HCT116 (cell line): ENCODE data around the gene AMBP. TPM values are rescaled to one million over a fixed set of nuclear protein-coding genes. Genes with fewer than 3 reads are reported as not detected.

Experiments
- ATAC-seq: fragments of 200-7000 bp; cut with Tn5 transposase; 2 replicates; pipeline ENCODE4 v1.9.1; 2020; ENCODE audit warnings: mild to moderate bottlenecking, moderate library complexity
- BruUV-seq: library from RNA; stranded (reverse); fragments of 400-500 nt; replicated peaks from 2 replicates; lab custom pipeline; 2021; lab: Mats Ljungman, UMichigan
- CTCF ChIA-PET: fragments of 300-600 bp; sonication (Branson Sonifier 250); formaldehyde crosslinking; loops from one replicate; lab custom pipeline; 2021; ENCODE audit warnings: antibody characterized with exemption; lab: Charles Lee
- POLR2A ChIA-PET: fragments of 300-600, 350-600 bp; sonication (Branson Sonifier 250); formaldehyde crosslinking; loops from one replicate; lab custom pipeline; 2021; ENCODE audit warnings: antibody characterized with exemption; lab: Charles Lee
- RAD21 ChIA-PET, 2 experiments: fragments of 300-600 bp; sonication (Branson Sonifier 250); formaldehyde crosslinking; loops; one replicate each; lab custom pipeline; 2023; ENCODE audit warnings: low total read pairs in 2 of 2; ENCODE audit not compliant: uncharacterized antibody in 2 of 2, unreplicated experiment in 2 of 2, low non-redundant PET in 1 of 2; lab: Charles Lee
- DNase-seq: peaks from one replicate; pipeline ENCODE4 v3.0.0-alpha.2; 2010; ENCODE audit warnings: low read depth, low spot score
- H2AFZ ChIP-seq: fragments of 200-600 bp; shearing (Covaris generic), sonication (generic); 2 replicates; pipeline ENCODE4 v1.6.1; 2017; ENCODE audit warnings: low read depth, mixed run types, mixed read lengths, antibody characterized with exemption, low read length; ENCODE audit not compliant: poor library complexity, severe bottlenecking
- H3K27ac ChIP-seq: 2 replicates; pipeline ENCODE4 v1.5.1; 2012; ENCODE audit warnings: low read depth, low read length
- H3K27me3 ChIP-seq: fragments of 200-600 bp; sonication (generic); 2 replicates; pipeline ENCODE4 v1.6.1; 2016; ENCODE audit warnings: mixed run types, low read length, mixed read lengths; ENCODE audit not compliant: insufficient read depth
- H3K36me3 ChIP-seq, 2 experiments: fragments of 200-500 bp in 1 of 2; fragments of 200-600 bp in 1 of 2; sonication (Bioruptor generic) in 1 of 2; sonication (generic) in 1 of 2; 2 replicates each; pipeline versions ENCODE4 v1.5.1 to v1.6.1; 2014 to 2016; ENCODE audit warnings: low read length in 2 of 2, inconsistent platforms in 1 of 2, mixed read lengths in 1 of 2, mixed run types in 1 of 2; ENCODE audit not compliant: insufficient read depth in 2 of 2, control insufficient read depth in 1 of 2
- H3K4me1 ChIP-seq, 2 experiments: fragments of 200-600 bp in 1 of 2; sonication (generic) in 1 of 2; 2 replicates each; pipeline versions ENCODE4 v1.5.1 to v1.6.1; 2012 to 2017; ENCODE audit warnings: low read length in 2 of 2, inconsistent platforms in 1 of 2, mild to moderate bottlenecking in 1 of 2, mixed read lengths in 1 of 2, mixed run types in 1 of 2, moderate library complexity in 1 of 2; ENCODE audit not compliant: insufficient read depth in 2 of 2, control insufficient read depth in 1 of 2
- H3K4me2 ChIP-seq: fragments of 200-600 bp; sonication (generic); 2 replicates; pipeline ENCODE4 v1.6.1; 2017; ENCODE audit warnings: mixed run types, low read length, mixed read lengths
- H3K4me3 ChIP-seq, 2 experiments: fragments of 200-600 bp in 1 of 2; sonication (generic) in 1 of 2; replicated peaks in 1 of 2; 2 replicates each; pipeline ENCODE4 v1.5.1; 2011 to 2016; ENCODE audit warnings: low read length in 2 of 2, control low read depth in 1 of 2, low read depth in 1 of 2, mild to moderate bottlenecking in 1 of 2, mixed read lengths in 1 of 2, mixed run types in 1 of 2
- H3K79me2 ChIP-seq: fragments of 200-600 bp; sonication (generic); 2 replicates; pipeline ENCODE4 v1.6.1; 2017; ENCODE audit warnings: mild to moderate bottlenecking, mixed run types, low read length, moderate library complexity, mixed read lengths; ENCODE audit not compliant: insufficient read depth
- H3K9ac ChIP-seq: fragments of 200-600 bp; sonication (generic); 2 replicates; pipeline ENCODE4 v1.6.1; 2016; ENCODE audit warnings: low read length, mixed read lengths
- H3K9me2 ChIP-seq: fragments of 200-600 bp; sonication (generic), shearing (Covaris generic); 2 replicates; pipeline ENCODE4 v1.6.1; 2017; ENCODE audit warnings: mixed run types, mild to moderate bottlenecking, moderate library complexity; ENCODE audit not compliant: insufficient read depth
- H3K9me3 ChIP-seq, 2 experiments: fragments of 200-500 bp in 1 of 2; fragments of 200-600 bp in 1 of 2; sonication (Bioruptor generic) in 1 of 2; sonication (generic) in 1 of 2; 2 replicates each; pipeline ENCODE4 v1.6.1; 2014 to 2017; ENCODE audit warnings: low read length in 2 of 2, mixed read lengths in 2 of 2, inconsistent platforms in 1 of 2, low read depth in 1 of 2, mild to moderate bottlenecking in 1 of 2, mixed run types in 1 of 2, moderate library complexity in 1 of 2; ENCODE audit not compliant: control insufficient read depth in 1 of 2, insufficient read depth in 1 of 2
- H4K20me1 ChIP-seq: fragments of 200-600 bp; sonication (generic), shearing (Covaris generic); 2 replicates; pipeline ENCODE4 v1.6.1; 2017; ENCODE audit warnings: mixed run types, mild to moderate bottlenecking, moderate library complexity; ENCODE audit not compliant: insufficient read depth
- FOSL1 ChIP-seq: IDR thresholded peaks from 2 replicates; pipeline ENCODE4 v1.6.1; 2012; ENCODE audit warnings: low read depth
- RAD21 ChIP-seq: IDR thresholded peaks from 2 replicates; pipeline ENCODE4 v1.6.1; 2012; ENCODE audit warnings: low read depth, mild to moderate bottlenecking
- ZNF274 ChIP-seq: fragments of 200-500 bp; sonication (Bioruptor generic); IDR thresholded peaks from 2 replicates; pipeline ENCODE4 v1.6.1; 2014; ENCODE audit warnings: mild to moderate bottlenecking, low read depth, low read length, inconsistent platforms
- intact Hi-C: fragments of 100-400 bp; cut with micrococcal nuclease; formaldehyde crosslinking; loops from 2 replicates; pipeline ENCODE4 v1.10.0; 2022
- total RNA-seq: library from RNA; stranded (reverse); gene quantifications from one replicate; pipeline ENCODE4 v1.2.1, GENCODE V29; 2021; ENCODE audit not compliant: unreplicated experiment
- TF ChIP-seq, protein P1 (sequence below): IDR thresholded peaks from 2 replicates; pipeline ENCODE4 v1.6.1; 2012

AMBP gene
- total RNA-seq, 1 experiment from 2014 or later, result 1.9 TPM

- Histone ChIP-seq H3K4me2 (no peak overlapping the region), H4K20me1 (no peaks in the 10 kb centered on the region), H3K9me3 (no peaks in the 10 kb centered on the region), H3K27ac (no peak overlapping the region), H3K79me2 (no peaks in the 10 kb centered on the region), H2AFZ (no peak overlapping the region), H3K27me3 (peaks cover 10% of the 10 kb centered on the region), H3K4me1 (no peaks in the 10 kb centered on the region), H3K9me2 (no peaks in the 10 kb centered on the region), H3K9ac (no peak overlapping the region), H3K36me3 (no peaks in the 10 kb centered on the region), H3K4me3 (no peak overlapping the region)
- ChIA-PET CTCF (no interaction called here), RAD21 (no interaction called here), POLR2A (no interaction called here)
- DNase-seq (no peak), ATAC-seq (no peak)
- no peak for TF ChIP-seq FOSL1
- TF ChIP-seq RAD21, result peak; percentile 22; the same call in 1 of the 2 replicates
- intact Hi-C loops, result no loop called here
- no TSS peak for BruUV-seq
Measured at GRCh38 chr9:114072184-114073140, 5.6 kb downstream of the AMBP start.

DNA sequence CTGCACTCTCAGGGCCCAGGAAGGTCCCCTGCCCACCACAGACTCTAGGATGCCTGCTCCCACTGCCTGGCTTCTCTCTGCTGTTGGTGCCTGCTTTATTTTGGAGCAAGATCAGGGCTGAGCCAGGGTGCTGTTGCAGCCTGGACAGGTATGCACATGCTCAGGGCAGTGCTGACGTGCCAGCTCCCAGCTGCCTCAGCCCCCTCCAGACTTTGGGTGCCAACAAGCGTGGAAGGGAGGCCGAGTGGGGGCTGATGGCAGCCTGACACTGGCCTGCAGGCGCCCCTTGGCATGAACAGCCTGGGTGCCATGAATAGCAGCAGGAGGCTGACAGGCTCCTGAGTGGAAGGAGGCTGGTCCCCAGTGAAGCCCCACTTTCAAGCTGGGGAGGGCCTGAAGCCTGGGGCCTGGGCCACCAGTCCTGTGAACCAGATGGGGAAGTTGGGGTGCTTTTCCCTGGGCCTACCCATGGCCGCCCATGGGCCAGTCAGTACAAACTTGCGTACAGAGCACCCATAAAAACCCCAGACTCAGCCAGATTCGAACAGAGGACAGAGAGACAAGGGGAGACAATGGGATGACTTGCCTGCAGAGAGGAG, 6.8 kb downstream of the AMBP start:
- H3K9me3 ChIP-seq, result no peaks in the 10 kb centered on the region
- ATAC-seq (no peak), DNase-seq (no peak)
- no peaks in the 10 kb centered on the region for H4K20me1 ChIP-seq
- TF ChIP-seq ZNF274, result no peak
- TF ChIP-seq, protein P1, sequence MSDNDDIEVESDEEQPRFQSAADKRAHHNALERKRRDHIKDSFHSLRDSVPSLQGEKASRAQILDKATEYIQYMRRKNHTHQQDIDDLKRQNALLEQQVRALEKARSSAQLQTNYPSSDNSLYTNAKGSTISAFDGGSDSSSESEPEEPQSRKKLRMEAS, result no peak
- intact Hi-C loops, result no loop called here
- ChIA-PET POLR2A (no interaction called here), RAD21 (no interaction called here), CTCF (no interaction called here)
- no peak overlapping the region for H2AFZ ChIP-seq
- no peaks in the 10 kb centered on the region for H3K36me3 ChIP-seq
- peaks cover 11% of the 10 kb centered on the region for H3K27me3 ChIP-seq
- no peaks in the 10 kb centered on the region for H3K79me2 ChIP-seq
- H3K9ac ChIP-seq, result no peak overlapping the region
- H3K4me1 ChIP-seq, result no peaks in the 10 kb centered on the region
- H3K4me3 ChIP-seq, result no peak overlapping the region
- BruUV-seq, result no TSS peak
- no peaks in the 10 kb centered on the region for H3K9me2 ChIP-seq
- no peak overlapping the region for H3K4me2 ChIP-seq
- H3K27ac ChIP-seq, result no peak overlapping the region
